HFFc6 (cell line): ENCODE measurements around the gene RAB21. TPM values are rescaled to one million over a fixed set of nuclear protein-coding genes. Genes with fewer than 3 reads are reported as not detected.

ENCODE experiments used
- DNase-seq: peaks from one replicate; pipeline ENCODE4 v3.0.0-alpha.2; 2018
- H3K27ac Mint-ChIP-seq: 2 replicates; pipeline ENCODE4 v1.8.0; 2020; ENCODE audit warnings: mild to moderate bottlenecking, mixed read lengths
- H3K27me3 Mint-ChIP-seq: 2 replicates; pipeline ENCODE4 v1.8.0; 2021; ENCODE audit warnings: mild to moderate bottlenecking, moderate library complexity, mixed read lengths; ENCODE audit not compliant: insufficient read depth
- H3K36me3 Mint-ChIP-seq: 2 replicates; pipeline ENCODE4 v1.8.0; 2021; ENCODE audit warnings: low read depth, mixed read lengths
- H3K4me1 Mint-ChIP-seq: 2 replicates; pipeline ENCODE4 v1.8.0; 2020; ENCODE audit warnings: low read depth, mixed read lengths
- H3K4me3 Mint-ChIP-seq: 2 replicates; pipeline ENCODE4 v1.8.0; 2020; ENCODE audit warnings: mild to moderate bottlenecking, moderate library complexity, mixed read lengths
- H3K9me3 Mint-ChIP-seq: 2 replicates; pipeline ENCODE4 v1.8.0; 2020; ENCODE audit warnings: mild to moderate bottlenecking, mixed read lengths
- CTCF ChIP-seq: fragments of 200-600 bp; sonication (generic); IDR thresholded peaks from 2 replicates; pipeline ENCODE4 v1.5.0; 2021; ENCODE audit warnings: antibody characterized with exemption, mild to moderate bottlenecking
- total RNA-seq, 6 experiments: library from RNA; stranded (reverse); fragmentation: NEBNext Ultra II Directional; extraction: Animal tissue kit (Norgen Biotek cat#: 25700); gene quantifications; 2 replicates in 1 of 6; 3 replicates in 5 of 6; pipeline ENCODE4 v1.2.3, GENCODE V29; 2021

RAB21 gene
- total RNA-seq, 6 experiments from 2014 or later = 79.3 to 93.5 (median 86.6) TPM

- no peak overlapping the region for H3K27ac Mint-ChIP-seq
- peaks cover 17% of the 10 kb centered on the region for H3K36me3 Mint-ChIP-seq
- DNase-seq = peak; percentile 26
- H3K9me3 Mint-ChIP-seq = no peaks in the 10 kb centered on the region
- no peak overlapping the region for H3K4me3 Mint-ChIP-seq
- peak; percentile 81 for TF ChIP-seq CTCF
- H3K4me1 Mint-ChIP-seq = peaks cover 33% of the 10 kb centered on the region
- no peaks in the 10 kb centered on the region for H3K27me3 Mint-ChIP-seq
These were observed 91.8 kb downstream of the RAB21 start for GRCh38 chr12:71846322-71846940.

- TF ChIP-seq CTCF = no peak
- Mint-ChIP-seq H3K9me3 (no peaks in the 10 kb centered on the region), H3K4me1 (peaks cover 22% of the 10 kb centered on the region), H3K27ac (peak overlapping the region; percentile 0; the same call in 1 of the 2 replicates), H3K36me3 (peaks cover 27% of the 10 kb centered on the region), H3K4me3 (0 out of 2 replicates have a peak overlapping the region, but pooled peaks have one; percentile 1), H3K27me3 (no peaks in the 10 kb centered on the region)
- no peak for DNase-seq
These were observed 93.5 kb downstream of the RAB21 start for GRCh38 chr12:71848212-71848611.

- Mint-ChIP-seq H3K27me3 (peaks cover 1% of the 10 kb centered on the region; the same call in 1 of the 2 replicates), H3K4me3 (no peak overlapping the region), H3K36me3 (peaks cover 27% of the 10 kb centered on the region), H3K4me1 (peaks cover 22% of the 10 kb centered on the region), H3K9me3 (no peaks in the 10 kb centered on the region), H3K27ac (no peak overlapping the region)
- DNase-seq = no peak
- no peak for TF ChIP-seq CTCF
These were observed 94.6 kb downstream of the RAB21 start for GRCh38 chr12:71849109-71849851.

Other genes with a start within 250 kb of the RAB21 start
- gene ZFC3H1, start 91.0 kb upstream of the RAB21 start, total RNA-seq = 10 to 100 TPM; 23.4 to 32.5 (median 30.5) TPM
- 1 to 10 TPM; 3.8 to 5.1 (median 4.4) TPM for gene THAP2, start 90.6 kb upstream of the RAB21 start, total RNA-seq
- gene TMEM19, start 68.8 kb upstream of the RAB21 start, total RNA-seq = 10 to 100 TPM; 24.0 to 41.6 (median 33.9) TPM
- gene TBC1D15, start 84.9 kb downstream of the RAB21 start, total RNA-seq = 10 to 100 TPM; 27.3 to 39.1 (median 32.9) TPM
- not detected for gene TPH2, start 184.0 kb downstream of the RAB21 start, total RNA-seq